Measurements from ENCODE around the gene NECTIN1. TPM values are rescaled to one million over a fixed set of nuclear protein-coding genes. Genes with fewer than 3 reads are reported as not detected.

Gene NECTIN1
- polyA plus RNA-seq, 1 donor from 2014 or later, result 0.11 TPM

DNA sequence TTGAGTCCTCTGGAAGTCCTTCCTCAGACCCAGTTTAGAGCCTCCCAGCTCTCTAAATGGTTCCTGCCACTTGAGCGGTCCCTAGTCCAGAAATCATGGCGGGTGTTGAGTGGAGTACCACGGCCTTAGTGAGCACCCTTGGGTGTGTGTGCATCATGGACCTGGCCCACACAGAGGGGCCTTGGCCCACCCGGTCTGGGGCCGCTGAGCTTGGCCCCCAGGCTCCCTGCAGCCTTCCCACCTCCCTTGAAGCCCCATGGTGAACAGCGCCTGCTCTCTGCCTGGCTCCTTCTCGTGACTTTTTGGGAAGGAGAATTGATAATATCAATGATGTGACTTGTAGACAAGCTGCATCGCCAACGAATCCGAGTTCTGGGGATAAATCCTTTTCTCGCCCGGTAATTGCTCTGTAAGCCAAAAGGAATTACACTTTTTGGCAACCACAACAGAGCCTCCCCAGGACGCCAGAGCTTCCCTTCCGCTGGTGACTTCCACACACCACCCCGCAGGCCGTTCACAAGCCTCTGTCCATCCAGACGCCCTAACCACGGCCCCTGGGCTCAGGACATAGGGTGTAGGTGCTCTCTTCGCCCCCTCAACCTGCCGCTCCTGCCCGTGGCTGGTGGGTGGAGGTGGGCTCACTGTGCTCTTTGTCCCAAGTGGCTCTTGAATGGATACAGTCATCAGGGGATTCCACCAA lies 93.8 kb downstream of the NECTIN1 start:
- Mint-ChIP-seq H3K4me3 (no peak overlapping the region), H3K27me3 (peaks cover 2% of the 10 kb centered on the region), H3K4me1 (no peaks in the 10 kb centered on the region), H3K9me3 (peaks cover 0 to 5% (median 2%) of the 10 kb centered on the region in 3 donors), H3K36me3 (no peaks in the 10 kb centered on the region), H3K27ac (peak overlapping the region in 1 of 3 donors; percentile 48)

DNA sequence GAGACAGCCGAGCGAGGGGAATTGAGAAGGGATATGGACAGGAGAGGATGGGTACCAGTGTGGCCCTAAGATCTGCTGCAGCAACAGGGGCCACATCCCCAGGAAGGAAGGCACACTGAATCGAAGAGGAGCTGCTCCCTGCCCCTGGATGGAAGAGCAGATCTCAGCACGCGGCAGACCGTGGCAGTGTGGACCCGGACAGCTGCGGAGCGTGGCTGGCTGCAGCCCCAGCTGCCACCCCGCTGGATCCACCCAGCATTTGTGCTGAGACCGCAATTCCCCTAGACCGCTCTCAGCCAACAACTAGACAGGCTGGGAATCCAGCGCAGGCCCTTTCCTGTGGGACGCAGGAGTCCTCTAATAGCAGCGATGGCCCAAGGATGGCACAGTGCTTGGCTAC lies 94.7 kb downstream of the NECTIN1 start:
- Mint-ChIP-seq H3K4me1 (no peaks in the 10 kb centered on the region), H3K27ac (peak overlapping the region in 1 of 3 donors; percentile 48), H3K27me3 (peaks cover under 1% of the 10 kb centered on the region), H3K4me3 (no peak overlapping the region), H3K9me3 (peaks cover 0 to 4% (median 2%) of the 10 kb centered on the region in 3 donors), H3K36me3 (no peaks in the 10 kb centered on the region)

DNA sequence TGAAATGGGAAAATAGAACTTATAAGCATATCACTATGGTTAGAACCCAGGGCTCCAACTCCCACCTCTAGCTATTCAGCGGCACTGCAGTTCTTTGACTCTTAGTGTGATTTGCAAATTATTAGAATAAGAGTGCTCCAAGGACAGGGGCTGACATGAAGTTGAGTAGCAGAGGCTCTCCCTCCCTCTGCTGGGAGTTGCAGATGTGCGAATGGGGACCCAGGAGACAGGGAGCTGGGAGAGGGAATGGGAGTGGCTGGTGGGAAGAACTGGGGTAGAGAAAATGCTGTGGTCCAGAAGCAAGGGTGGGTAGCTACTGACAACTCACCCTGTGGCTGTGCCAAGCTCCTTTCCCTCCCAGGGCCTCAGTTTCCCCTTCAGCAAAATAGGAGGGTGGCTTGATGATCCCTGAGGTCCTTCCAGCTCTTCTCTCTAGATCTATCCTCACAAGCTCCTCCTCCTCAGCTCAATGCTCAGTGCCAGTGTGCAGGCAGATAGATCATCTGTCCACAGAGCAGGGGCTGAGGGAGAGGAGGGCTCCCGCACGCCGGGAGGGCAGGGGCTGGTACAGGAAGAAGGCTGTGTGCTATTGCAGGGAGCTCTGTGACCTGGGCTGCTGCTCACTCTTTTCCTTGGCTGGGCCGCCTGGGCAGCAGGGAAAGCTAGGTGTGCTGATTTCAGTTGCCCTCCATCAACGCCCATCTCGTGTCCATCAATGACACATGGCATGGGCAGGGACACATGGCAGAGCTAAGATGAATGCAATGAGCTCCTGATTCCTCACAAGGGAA lies 99.0 kb downstream of the NECTIN1 start:
- no peak overlapping the region for H3K4me3 Mint-ChIP-seq
- no peak overlapping the region for H3K27ac Mint-ChIP-seq
- peaks cover 0 to 2% (median 0%) of the 10 kb centered on the region in 3 donors for H3K9me3 Mint-ChIP-seq
- H3K27me3 Mint-ChIP-seq, result peaks cover 5% of the 10 kb centered on the region
- peaks cover 0 to 2% (median 0%) of the 10 kb centered on the region in 3 donors for H3K4me1 Mint-ChIP-seq
- peaks cover 2% of the 10 kb centered on the region for H3K36me3 Mint-ChIP-seq

DNA sequence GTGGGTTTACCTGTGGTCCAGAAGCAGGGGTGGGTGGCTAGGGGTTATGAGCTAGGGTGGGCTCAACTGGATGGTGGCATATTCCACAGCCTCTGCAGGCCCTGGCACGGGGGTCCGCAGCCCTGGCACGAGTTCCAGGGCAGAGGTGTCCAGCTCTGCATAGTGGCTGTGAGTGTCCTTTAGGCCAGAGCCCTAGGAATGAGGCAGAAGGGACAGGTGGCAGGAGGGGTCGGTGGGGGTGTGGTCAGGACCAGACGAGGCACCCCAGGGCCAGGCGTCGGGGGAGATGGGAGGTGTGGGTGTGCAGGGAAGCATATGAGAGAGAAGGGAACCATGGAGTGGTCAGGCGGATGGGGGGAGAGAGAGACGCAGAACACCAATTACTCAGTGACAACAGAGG lies 99.9 kb downstream of the NECTIN1 start:
- Mint-ChIP-seq H3K9me3 (peaks cover 0 to 2% (median 0%) of the 10 kb centered on the region in 3 donors), H3K4me1 (peaks cover 0 to 2% (median 0%) of the 10 kb centered on the region in 3 donors), H3K4me3 (no peak overlapping the region), H3K36me3 (peaks cover 2% of the 10 kb centered on the region), H3K27me3 (peaks cover 5% of the 10 kb centered on the region), H3K27ac (no peak overlapping the region)

DNA sequence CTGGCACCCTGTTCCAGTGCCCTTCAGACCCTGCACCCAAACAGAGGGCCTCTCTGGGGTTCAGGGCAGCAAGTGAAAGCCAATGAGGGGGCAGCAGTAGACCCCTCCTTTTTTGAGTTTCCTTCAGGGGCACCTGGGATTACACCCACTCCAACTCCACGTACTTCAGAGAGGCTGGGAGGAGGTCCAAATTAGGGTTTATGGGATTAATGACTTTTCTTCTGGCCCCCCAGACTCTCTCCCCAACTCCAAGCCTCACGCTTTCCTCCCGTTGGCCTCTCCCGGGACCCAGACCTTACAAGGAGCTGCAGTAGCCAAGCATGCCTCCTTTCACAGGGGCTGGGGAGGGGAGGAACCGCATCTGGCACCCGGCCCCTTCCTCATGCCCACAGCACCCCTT lies 101.7 kb downstream of the NECTIN1 start:
- peaks cover 14% of the 10 kb centered on the region for H3K27me3 Mint-ChIP-seq
- H3K4me3 Mint-ChIP-seq, result no peak overlapping the region
- no peak overlapping the region for H3K27ac Mint-ChIP-seq
- peaks cover 2% of the 10 kb centered on the region for H3K36me3 Mint-ChIP-seq
- peaks cover 0 to 2% (median 0%) of the 10 kb centered on the region in 3 donors for H3K4me1 Mint-ChIP-seq
- no peaks in the 10 kb centered on the region for H3K9me3 Mint-ChIP-seq

DNA sequence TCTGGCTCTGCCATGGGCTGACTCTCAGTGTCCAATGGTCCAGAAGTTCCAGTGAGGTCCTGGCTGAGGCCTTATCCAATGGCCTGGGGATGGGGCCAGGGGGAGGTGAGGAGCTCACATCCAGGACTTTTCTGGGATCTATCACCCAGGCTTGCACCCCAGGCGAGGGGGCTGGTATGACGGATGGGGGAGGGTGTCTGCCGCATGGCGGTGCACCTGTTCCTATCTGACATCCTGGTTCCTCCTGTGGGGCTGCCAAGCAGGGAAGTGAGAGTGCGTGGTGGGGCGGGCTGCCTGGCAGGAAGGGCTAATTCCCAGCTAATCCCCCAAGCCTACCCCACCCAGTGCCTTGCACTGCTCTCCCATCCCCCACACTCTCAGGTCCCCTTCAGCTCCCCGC lies 102.1 kb downstream of the NECTIN1 start:
- peaks cover 15% of the 10 kb centered on the region for H3K27me3 Mint-ChIP-seq

DNA sequence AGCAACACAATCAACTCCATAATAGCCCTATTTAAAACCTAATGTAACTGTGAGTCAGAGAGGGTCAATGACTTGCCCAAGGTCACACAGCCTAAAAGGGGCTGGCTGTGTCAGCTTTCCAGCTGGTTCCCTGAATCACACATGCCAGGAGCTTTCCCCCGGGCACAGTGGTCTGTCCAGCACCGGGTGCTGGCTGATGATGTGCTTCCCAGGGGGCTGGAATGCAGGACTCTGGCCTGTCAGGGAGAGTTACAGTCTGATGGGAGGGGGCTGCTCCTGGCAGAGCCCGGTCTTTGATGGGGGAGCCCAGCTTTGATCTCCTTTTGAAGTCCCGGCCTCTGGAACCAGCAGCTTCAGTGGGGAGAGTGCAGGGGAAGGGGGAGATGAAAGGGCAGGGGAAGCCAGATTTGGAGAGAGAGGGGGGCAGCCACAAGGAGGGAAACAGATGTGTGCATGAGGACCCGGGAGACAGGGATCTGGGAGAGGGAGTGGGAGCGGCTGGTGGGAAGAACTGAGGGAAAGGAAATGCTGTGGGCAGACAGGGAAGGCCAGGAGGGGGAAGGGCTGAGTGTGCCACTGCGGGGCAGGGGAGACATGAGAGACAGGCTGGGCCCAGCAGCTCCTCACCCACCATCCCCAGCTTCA lies 102.7 kb downstream of the NECTIN1 start:
- peaks cover 2% of the 10 kb centered on the region for H3K36me3 Mint-ChIP-seq
- H3K9me3 Mint-ChIP-seq, result no peaks in the 10 kb centered on the region
- no peak overlapping the region for H3K4me3 Mint-ChIP-seq
- H3K27me3 Mint-ChIP-seq, result peaks cover 16% of the 10 kb centered on the region
- peaks cover 0 to 2% (median 0%) of the 10 kb centered on the region in 3 donors for H3K4me1 Mint-ChIP-seq
- H3K27ac Mint-ChIP-seq, result no peak overlapping the region

More for the DNA sequence above, 102.1 kb downstream of the NECTIN1 start:
- Mint-ChIP-seq H3K27ac (no peak overlapping the region), H3K9me3 (no peaks in the 10 kb centered on the region), H3K4me1 (peaks cover 0 to 2% (median 0%) of the 10 kb centered on the region in 3 donors), H3K36me3 (peaks cover 2% of the 10 kb centered on the region), H3K4me3 (no peak overlapping the region)

DNA sequence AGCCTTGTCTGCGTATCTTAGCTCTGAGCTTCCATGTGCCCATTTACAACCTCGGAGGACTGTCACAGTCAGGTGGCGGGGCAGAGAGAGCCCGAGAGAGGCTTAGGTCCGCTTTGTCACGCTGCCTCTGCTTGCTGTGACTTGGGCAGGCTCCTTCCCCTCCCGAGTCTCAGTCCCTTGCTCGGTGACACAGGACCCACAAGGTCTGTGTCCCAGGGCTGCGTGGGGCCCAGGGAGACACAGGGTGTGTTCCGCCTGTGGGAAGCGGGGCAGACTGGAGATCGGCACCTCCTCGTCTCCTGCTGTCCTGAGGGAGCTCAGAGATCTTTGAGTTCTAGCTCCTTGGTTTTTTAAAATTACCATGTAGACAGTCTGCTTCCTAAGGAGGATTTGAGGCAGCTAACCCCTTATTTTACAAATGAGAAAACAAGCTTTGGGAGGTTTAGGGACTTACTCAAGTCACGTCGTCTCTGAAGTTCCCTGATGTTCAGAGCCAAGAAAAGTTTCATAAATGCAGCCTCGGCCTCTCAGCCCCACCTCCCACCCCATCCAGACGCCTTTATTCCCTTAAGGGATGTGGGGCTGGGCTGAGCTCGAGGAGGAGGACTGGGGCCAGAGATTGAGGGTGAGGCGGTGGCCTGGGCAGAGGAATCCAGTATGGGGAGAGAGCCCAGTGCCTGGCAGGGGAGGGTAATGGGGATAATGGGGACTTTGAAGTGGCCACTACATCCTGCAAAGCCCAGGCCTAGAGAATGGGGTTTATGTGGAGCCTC lies 103.6 kb downstream of the NECTIN1 start:
- no peak overlapping the region for H3K27ac Mint-ChIP-seq
- H3K4me1 Mint-ChIP-seq, result peaks cover 0 to 2% (median 0%) of the 10 kb centered on the region in 3 donors
- H3K36me3 Mint-ChIP-seq, result peaks cover 2% of the 10 kb centered on the region
- H3K9me3 Mint-ChIP-seq, result no peaks in the 10 kb centered on the region
- peaks cover 16% of the 10 kb centered on the region for H3K27me3 Mint-ChIP-seq
- no peak overlapping the region for H3K4me3 Mint-ChIP-seq

DNA sequence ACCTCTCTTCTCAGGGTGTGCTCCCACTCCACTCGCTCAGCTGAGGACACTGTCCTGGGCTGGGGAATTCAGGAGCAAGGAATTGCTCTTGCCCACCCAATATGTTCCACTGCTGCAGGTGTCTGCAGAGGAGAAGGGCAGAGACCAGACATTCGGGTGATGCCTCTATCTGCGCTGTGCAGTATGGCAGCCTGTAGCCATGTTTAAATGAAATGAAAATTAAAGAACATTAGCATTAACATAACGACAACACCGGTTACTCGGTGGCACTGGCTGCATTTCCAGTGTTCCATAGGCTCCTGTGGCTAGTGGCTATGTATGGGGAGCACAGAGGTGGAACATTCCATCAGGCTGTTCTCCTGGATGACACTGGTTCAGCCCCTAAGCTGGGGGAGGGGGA lies 104.4 kb downstream of the NECTIN1 start:
- H3K36me3 Mint-ChIP-seq, result peaks cover 2% of the 10 kb centered on the region
- no peak overlapping the region for H3K4me3 Mint-ChIP-seq
- H3K27me3 Mint-ChIP-seq, result peaks cover 18% of the 10 kb centered on the region
- no peak overlapping the region for H3K27ac Mint-ChIP-seq
- peaks cover 0 to 2% (median 0%) of the 10 kb centered on the region in 3 donors for H3K4me1 Mint-ChIP-seq
- no peaks in the 10 kb centered on the region for H3K9me3 Mint-ChIP-seq

DNA sequence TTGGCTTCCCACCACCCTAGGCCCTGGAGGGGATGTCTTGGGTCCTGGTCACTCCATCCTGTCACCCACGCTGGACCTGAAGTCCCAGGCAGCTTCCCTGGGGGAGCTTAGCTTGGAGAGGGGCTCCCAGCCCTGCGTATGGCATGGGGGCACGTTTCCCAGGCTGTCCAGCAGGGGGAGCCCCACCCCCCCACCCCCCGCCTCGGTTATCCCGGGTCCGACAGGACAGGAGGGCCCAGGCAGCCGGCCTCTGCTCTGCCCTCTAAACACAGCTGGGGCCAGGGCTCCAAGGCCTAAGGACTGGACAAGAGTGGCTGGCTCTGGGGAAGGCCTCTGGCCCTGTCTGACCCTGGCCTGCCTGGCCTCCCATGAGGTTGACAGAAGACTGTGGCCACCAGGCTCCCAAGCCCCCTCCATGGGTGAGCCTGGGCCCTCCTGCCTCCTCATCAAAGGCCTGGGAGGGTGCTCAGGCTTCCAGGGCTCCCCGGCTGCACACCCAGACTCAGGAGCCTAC lies 104.8 kb downstream of the NECTIN1 start:
- Mint-ChIP-seq H3K27me3 (peaks cover 23% of the 10 kb centered on the region), H3K4me3 (no peak overlapping the region), H3K36me3 (peaks cover 2% of the 10 kb centered on the region), H3K4me1 (peaks cover 0 to 2% (median 0%) of the 10 kb centered on the region in 3 donors), H3K9me3 (no peaks in the 10 kb centered on the region), H3K27ac (no peak overlapping the region)

DNA sequence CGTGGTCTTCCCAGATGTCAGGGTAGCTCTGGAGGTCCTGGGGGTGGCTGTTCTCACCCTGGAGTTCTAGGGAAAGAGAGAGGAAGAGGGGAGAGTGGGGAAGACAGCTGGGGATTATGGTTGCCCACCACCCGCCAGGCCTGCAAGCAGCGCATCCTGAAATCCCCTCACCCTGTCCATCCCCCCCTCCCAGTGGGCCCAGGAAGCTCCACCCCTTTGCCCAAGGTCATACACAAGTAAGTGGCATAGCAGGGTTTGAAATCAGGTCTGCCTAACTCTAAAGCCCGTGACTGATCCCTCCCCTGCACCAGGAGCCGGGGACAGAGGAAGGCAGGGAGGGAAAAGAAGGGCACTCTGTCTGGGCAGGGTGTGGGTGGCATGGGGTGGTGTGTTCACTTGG lies 105.3 kb downstream of the NECTIN1 start:
- peaks cover 23% of the 10 kb centered on the region for H3K27me3 Mint-ChIP-seq
- no peak overlapping the region for H3K27ac Mint-ChIP-seq
- peaks cover 0 to 2% (median 0%) of the 10 kb centered on the region in 3 donors for H3K4me1 Mint-ChIP-seq
- H3K4me3 Mint-ChIP-seq, result no peak overlapping the region
- peaks cover 2% of the 10 kb centered on the region for H3K36me3 Mint-ChIP-seq
- H3K9me3 Mint-ChIP-seq, result no peaks in the 10 kb centered on the region

DNA sequence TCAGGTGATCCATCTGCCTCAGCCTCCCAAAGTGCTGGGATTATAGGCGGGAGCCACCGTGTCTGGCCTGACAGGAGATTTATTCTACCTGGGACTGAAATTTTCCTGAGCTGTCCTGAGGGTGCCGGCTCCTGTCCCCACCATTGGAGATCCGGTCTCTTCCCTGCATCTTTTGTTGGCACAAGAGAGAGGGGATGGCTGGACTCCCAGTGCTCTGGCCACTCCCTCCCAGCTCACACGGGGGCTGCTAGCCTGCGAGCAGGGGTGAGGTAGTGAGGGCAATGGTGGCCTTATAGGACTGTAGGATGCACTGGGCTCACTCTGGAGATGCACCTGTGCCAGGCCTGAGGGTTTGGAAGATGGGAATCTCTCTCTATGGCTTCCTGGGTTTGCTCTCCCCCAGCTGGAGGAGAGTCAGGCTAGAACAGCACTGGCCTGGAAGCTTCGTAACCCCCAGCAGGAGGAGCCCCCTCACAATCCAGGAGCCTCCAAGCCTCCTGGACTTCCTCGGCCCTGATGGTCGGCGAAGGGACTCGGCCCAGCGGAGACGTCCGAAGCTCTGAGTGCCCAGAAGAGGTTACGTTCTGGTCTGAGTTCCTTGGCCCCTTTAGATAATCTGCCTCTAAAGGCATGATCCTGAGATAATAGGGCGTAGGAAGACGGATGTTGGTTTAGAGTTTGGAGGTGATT lies 106.4 kb downstream of the NECTIN1 start:
- Mint-ChIP-seq H3K27me3 (peaks cover 20% of the 10 kb centered on the region), H3K9me3 (no peaks in the 10 kb centered on the region), H3K4me3 (no peak overlapping the region), H3K36me3 (no peaks in the 10 kb centered on the region), H3K4me1 (no peaks in the 10 kb centered on the region), H3K27ac (no peak overlapping the region)

DNA sequence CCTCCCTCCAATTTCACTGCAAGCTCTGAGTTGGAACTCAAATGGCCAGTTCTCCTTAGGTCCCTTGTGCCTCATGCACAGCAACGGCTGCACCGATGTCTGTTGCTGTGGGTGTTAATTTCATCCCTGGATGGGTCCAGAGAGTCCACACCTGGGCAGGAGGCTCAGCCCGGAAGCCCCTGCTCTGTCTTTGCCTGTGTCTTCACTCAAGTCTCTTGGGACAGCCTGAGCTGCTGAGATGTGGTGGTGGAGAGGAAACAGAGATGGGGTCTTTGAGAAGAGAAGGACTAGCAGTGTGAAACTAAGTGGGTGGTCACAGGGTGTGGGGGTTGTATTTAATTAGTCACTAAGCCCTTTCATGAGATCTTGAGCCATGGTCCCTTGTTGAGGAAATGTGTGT lies 109.3 kb downstream of the NECTIN1 start:
- Mint-ChIP-seq H3K27ac (no peak overlapping the region), H3K9me3 (no peaks in the 10 kb centered on the region), H3K27me3 (peaks cover 20% of the 10 kb centered on the region)

More for the DNA sequence above, 109.3 kb downstream of the NECTIN1 start:
- Mint-ChIP-seq H3K4me1 (peaks cover 0 to 1% (median 0%) of the 10 kb centered on the region in 3 donors), H3K36me3 (no peaks in the 10 kb centered on the region), H3K4me3 (no peak overlapping the region)
